22Rv1 (cell line): ENCODE data around the gene GSDMA.

Source experiments
- H3K27ac ChIP-seq: fragments of 450-650 bp; 2 replicates; pipeline ENCODE4 v1.5.1; 2017
- ZFX ChIP-seq: fragments of 450-650 bp; IDR thresholded peaks from 2 replicates; pipeline ENCODE4 v1.6.1; 2017; ENCODE audit warnings: antibody characterized with exemption, borderline replicate concordance
- TF ChIP-seq, protein P1 (sequence below): fragments of 450-650 bp; IDR thresholded peaks from 2 replicates; pipeline ENCODE4 v1.5.1; 2017; ENCODE audit warnings: mild to moderate bottlenecking

GSDMA gene

DNA sequence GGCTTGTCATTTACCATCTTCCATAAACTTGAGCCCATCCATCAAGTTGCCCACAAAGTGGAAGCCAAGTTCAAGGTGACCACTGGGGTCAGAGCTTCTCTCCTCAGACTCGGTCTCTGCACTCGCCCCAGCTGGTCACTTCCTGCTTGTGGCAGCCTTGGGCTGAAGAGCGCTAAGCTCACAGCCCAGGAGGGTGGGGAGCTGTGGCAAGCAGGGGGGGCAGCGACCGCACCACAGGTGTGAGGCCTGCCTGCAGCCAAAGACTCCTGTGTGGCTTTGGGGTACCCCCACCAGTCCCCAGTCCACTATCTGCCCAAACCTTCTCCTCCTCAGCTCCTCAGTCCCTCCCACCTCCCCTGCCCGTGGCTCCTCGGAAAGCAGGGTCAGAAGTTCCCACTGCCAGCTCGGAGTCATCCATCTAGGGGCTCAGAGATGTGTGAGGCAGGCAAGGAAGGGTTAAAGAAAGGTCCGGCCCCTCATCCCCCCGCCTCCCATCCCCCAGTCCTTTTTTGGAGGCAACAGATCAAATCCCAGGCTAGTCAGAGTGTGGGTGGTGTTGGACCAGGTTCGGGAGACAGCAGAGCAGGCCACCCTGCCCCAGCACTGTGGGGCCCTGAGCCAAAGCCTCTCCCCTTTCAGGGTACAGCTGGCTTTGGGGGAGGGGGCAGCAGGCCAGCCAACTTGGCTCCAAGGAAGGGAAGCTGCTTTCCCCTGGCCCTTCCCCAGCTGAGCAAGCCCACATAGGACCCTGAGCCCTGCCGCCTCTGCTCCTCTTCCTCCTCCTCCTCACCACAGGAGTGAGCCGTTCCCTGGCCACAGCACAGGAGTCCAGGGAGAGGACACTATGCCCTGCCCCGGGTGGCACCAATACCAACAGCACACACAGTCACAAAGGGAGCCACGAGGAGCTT, 55.7 kb downstream of the GSDMA start:
- TF ChIP-seq ZFX = no peak
- TF ChIP-seq, protein P1, sequence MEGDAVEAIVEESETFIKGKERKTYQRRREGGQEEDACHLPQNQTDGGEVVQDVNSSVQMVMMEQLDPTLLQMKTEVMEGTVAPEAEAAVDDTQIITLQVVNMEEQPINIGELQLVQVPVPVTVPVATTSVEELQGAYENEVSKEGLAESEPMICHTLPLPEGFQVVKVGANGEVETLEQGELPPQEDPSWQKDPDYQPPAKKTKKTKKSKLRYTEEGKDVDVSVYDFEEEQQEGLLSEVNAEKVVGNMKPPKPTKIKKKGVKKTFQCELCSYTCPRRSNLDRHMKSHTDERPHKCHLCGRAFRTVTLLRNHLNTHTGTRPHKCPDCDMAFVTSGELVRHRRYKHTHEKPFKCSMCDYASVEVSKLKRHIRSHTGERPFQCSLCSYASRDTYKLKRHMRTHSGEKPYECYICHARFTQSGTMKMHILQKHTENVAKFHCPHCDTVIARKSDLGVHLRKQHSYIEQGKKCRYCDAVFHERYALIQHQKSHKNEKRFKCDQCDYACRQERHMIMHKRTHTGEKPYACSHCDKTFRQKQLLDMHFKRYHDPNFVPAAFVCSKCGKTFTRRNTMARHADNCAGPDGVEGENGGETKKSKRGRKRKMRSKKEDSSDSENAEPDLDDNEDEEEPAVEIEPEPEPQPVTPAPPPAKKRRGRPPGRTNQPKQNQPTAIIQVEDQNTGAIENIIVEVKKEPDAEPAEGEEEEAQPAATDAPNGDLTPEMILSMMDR = no peak
- H3K27ac ChIP-seq = no peak overlapping the region

DNA sequence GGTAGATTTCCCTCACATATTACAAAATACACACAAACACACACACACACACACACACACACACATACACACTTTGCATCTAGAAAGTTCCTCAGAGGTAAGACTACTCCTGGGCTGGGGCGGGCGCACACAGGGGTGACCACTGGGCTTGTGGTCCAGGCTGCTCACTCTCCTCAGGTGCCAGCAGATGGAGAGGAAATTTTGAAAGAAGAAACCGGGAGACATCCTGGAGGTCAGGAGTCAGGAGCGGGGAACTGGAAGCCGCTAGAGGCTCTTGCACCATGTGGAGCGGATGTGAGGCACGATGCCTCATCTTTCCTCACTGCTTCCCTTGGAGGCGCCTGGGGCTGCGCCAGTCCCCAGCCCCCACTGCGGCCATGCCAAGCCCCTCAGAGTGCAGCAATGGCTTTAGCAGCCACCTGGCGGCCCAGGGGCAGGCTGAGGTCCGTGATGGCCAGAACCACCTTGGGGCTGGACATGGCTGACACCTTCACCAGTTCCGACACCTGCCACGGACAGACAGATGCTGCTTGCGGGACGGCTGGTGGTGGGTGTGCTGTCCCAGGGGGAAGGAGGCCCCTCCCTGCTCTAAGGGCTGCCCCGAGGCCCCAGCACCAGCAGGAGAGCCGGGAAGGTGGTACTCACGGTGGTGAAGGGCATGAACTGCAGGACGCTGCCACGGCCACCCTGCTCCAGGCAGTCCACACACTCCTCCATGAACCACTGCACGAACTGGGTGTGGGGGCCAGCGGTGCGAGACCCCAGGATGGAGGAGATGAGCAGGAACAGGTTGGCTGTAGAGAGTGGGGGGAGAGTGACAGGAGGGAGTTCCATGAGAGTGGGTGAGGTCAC, 56.6 kb downstream of the GSDMA start:
- no peak overlapping the region for H3K27ac ChIP-seq
- TF ChIP-seq, protein P1 = no peak
- no peak for TF ChIP-seq ZFX

DNA sequence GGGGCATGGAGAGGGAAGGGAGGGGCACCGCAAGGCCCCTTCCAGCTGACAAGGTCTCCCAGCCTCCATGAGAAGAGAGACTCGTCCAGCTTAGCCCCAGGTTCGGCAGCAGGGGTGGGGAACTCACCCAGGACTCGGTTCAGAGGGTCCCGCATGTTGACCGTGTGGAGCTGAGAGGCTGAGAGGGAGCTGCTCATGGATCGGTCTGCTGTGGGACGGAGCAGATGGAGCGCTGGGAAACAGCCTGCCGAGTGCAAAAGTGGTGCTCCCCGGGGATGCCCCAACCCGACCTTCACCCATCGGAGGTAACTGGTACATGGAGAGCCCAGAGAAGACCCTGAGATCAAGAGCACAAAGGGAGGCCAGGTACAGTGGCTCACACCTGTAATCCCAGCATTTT, 57.3 kb downstream of the GSDMA start:
- no peak for TF ChIP-seq ZFX
- TF ChIP-seq, protein P1 = no peak

DNA sequence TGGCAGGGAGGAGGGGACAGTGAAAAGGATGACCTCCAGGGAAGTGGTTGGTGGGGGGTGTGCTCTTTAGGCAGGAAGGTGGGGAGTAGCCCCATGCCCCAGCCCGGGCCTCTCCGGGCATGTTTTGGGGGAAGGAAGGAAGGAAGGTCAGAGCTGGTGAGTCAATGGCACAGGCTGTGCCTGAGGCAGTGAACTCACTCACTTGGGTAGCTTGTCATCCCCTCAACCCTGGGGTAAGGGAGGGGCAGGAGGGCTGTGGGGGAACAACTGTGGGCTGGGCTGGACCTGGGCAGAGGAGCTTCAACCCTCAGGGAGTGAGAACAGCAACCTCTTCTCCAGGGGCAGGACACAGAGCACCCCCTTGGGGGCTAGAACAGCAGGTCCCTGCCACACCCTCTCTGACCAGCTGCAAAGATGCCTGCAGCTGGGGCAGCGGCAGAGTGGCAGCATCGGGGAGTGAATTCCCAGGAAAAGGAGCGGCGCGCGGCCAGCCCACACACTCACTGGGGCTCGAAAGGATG, 58.7 kb downstream of the GSDMA start:
- H3K27ac ChIP-seq = no peak overlapping the region
- no peak for TF ChIP-seq ZFX
- TF ChIP-seq, protein P1 = no peak

More for the DNA sequence above, 57.3 kb downstream of the GSDMA start:
- H3K27ac ChIP-seq = no peak overlapping the region

DNA sequence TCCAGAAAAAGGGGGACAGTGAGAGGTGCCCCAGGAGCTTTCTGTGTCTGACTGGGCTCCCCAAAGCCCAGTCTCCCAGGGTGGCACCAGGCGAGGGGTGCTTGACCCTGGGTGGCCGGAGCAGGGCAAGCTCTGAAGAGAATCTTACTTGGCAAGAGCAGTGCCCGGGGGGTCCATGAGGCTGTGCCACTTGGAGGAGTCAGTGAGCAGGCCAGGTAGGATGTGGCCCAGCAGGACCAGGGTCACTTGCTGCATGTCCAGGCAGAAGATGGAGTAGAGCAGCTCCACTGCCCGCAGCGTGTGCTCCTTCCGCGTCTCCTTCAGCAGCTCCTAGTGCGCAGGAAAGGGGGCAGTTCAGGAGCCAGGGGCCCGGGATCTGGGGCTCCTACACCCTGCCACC, 59.7 kb downstream of the GSDMA start:
- TF ChIP-seq, protein P1 = no peak
- no peak for TF ChIP-seq ZFX
- H3K27ac ChIP-seq = no peak overlapping the region

DNA sequence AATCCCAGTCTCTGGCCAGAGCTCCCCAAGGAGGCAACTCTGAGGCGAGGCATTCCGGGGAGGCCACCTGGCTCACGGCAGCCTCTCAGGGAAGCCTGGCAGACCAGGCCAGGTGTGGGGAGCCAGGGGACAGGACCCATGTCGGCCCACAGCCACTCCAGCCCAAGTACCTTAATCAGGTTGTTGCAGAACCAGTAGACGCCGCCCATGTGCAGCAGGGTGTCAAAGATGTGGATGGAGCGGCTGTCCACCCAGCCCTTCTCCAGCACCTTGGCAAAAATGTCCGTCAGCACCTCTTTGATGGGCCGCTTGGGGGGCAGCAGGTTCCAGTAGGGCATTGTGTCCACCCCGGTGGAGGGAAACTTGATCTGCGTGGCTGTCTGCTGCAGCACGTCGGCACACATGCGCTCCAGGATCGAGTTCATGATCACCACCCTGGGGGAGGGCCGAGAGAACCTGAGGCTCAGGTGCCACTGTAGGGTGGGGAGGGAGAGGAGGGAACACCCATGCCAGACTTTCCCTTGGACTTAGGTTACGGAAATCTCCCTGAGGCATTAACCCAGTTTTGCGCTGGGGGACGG, 60.2 kb downstream of the GSDMA start:
- no peak for TF ChIP-seq ZFX
- TF ChIP-seq, protein P1 = no peak
- no peak overlapping the region for H3K27ac ChIP-seq
